H54 (cell line): ENCODE data around the gene TYMP.
"Not testable (repeated sequence)": the region's sequence is repeated elsewhere in the genome, so short reads cannot be mapped to it uniquely, and the experiment has no call there.

Source experiments
- DNase-seq: peaks from one replicate; pipeline ENCODE4 v3.0.0; 2011; ENCODE audit warnings: low spot score, mixed read lengths; ENCODE audit not compliant: insufficient read length
- FAIRE-seq: peaks from 3 replicates; lab custom pipeline; 2011; peaks lifted over from hg19 to GRCh38; lab: Jason Lieb, UNC
- POLR2A ChIP-seq: IDR thresholded peaks from 2 replicates; pipeline ENCODE4 v1.6.1; 2011; ENCODE audit warnings: low read depth, mild to moderate bottlenecking, low read length

Gene TYMP

GRCh38 chr22:50551160-50551752 lies 21.4 kb upstream of the TYMP start:
- TF ChIP-seq POLR2A = no peak
- DNase-seq (no peak), FAIRE-seq (no peak)

GRCh38 chr22:50550395-50550794 lies 20.6 kb upstream of the TYMP start:
- TF ChIP-seq POLR2A = no peak
- no peak for FAIRE-seq
- no peak for DNase-seq

- FAIRE-seq = no peak
- TF ChIP-seq POLR2A = no peak
Observed at GRCh38 chr22:50548921-50549790, 19.3 kb upstream of the TYMP start.

DNA sequence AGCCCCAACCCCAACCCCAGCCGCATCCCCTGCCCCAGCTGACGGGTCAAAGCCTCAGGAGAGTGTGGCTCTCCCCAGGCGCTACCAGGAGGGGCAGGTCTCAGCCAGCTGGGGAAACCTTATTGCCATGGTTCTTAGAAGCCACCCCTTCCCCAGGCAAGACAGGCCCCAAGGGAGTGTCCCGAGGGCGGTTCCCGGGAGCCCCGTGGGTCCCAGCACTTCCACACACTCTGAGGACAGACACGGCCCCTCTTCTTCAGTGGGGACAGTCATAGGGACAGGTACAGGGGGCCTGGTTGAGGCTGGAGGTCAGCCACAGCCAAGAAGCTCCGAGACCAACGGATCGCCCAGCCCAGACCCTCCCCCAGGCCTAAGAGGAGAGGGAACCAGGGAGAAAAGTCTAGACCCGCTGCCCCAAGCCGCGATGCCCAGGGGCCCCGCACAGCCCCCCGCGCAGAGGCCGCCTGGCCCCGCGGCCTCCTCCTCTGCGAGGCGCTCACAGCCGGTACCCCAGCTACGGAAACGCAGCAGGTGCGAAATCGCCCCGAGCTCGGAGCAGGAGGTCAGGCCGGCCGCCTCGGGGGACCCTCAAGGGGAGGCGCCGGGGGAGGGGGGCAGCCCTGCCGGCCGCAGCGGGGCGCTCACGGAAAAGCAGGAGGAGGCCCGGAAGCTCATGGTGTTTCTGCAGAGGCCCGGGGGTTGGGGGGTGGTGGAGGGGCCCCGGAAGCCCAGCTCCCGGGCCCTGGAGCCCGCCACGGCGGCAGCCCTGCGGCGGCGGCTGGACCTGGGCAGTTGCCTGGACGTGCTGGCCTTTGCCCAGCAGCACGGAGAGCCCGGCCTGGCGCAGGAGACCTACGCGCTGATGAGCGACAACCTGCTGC lies 18.5 kb upstream of the TYMP start:
- TF ChIP-seq POLR2A = no peak
- no peak for DNase-seq
- no peak for FAIRE-seq

More at GRCh38 chr22:50548921-50549790, 19.3 kb upstream of the TYMP start:
- DNase-seq = no peak

DNA sequence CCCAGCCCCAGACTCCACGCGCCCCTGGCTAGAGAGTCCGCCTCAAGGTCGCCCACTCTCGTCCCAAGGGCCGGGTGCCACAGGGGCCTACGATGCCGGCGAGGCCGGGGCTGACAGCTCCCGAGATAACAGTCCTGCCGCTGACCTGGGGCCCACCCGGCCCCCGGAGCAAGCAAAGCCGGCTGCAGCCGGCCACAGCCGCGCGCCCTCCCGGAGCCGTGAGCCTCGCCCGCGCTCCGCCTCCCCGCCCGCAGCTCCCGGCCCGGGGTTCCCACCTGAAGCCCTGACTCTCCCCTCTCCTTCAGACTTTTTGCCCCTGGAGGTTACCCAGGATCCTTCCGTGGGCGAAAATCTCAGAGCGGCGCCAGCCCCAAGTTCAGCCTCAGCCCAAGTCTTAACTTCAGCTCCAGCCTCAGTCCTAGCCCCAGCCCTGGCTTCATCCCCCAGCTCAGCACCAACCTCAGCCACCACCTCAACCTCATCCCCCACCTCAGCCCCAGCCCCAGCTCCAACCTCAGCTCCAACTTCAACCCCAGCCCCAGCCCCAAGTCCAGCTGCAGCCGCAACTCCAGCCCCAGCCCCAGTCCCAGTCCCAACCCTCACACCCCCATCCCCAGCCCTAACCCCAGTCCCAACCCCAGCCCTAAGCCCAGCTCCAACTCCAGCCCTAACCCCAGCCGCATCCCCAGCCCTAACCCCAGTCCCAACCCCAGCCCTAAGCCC lies 17.6 kb upstream of the TYMP start:
- no peak for FAIRE-seq

DNA sequence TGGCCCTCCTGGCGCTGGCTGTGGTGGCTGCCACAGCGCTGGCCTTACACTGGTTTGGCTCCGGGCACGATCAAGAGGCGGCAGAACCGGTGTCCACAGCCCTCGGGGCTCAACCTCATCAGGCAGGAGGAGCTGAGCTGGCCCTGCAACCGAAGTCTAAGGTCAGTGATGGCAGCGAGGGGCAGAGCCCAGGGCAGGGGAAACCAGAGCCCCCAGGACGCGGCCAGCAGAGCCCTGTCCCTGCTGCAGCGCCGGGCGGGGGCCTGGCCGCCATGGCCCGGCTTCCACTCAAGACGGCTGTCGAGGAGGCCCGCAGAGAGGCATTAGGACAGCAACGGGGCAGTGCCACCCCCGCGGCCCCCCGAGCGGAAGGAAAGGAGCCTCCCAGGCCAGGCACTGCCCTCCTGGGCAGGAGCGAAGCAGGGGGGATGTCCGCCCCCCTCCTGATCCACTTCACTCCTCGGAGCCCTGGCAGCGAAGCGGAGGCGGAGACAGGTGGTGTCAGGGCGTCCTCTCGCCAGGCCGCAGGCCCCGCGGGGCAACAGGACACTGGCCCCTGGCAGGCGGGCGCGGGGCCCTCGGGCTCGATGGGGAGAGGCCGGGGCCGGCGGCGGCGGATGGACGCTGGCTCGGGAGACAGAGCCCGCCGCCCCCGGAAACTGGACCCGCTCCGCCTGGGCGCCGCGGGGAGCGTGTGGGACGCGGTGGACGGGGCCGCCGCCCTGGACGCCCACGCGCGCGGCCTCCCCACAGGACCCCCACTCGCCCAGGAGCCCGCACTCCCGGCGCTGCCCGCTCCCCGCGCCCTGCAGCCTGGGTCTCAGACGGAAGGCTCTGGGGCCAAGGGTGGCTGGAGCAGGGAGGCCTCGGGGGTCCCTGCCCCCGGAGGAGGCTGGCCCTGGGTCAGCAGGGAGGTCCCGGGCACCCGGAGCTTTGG lies 16.8 kb upstream of the TYMP start:
- FAIRE-seq (no peak), DNase-seq (no peak)
- TF ChIP-seq POLR2A = no peak

More for the DNA sequence above, 17.6 kb upstream of the TYMP start:
- TF ChIP-seq POLR2A = no peak
- no peak for DNase-seq

- FAIRE-seq (no peak), DNase-seq (no peak)
- TF ChIP-seq POLR2A = no peak
Observed at GRCh38 chr22:50545522-50546325, 15.9 kb upstream of the TYMP start, which contains the start of gene KLHDC7B. Gene KLHDC7B (plus strand): TSS chr22:50545899. CDS start chr22:50546244, 345 bp downstream.

DNA sequence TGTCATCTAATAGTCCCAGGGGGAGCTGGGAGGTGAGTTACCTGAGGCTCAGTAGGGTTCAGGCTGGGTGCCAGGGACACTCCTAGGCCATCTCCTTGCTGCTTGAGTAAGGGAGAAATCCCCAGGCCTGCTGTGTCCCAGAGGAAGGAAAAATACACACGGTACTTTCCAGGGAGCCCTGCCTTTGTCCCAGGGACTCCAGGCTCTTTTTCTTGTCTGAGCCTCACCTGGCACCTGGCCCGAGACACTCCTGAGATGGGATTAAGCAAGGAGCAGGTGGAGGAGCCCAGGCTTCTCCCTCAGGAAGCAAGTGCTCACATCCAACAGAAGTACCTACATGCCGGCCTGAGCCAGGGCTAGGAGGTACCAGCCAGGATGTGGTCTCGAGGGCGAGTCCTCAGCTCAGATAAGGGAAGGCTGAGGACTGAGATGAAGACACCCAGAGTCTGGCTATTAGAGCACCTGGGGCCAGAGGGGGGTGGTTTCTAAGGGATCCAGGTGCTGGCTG lies 15.0 kb upstream of the TYMP start:
- FAIRE-seq = no peak

GRCh38 chr22:50544078-50544745 lies 14.4 kb upstream of the TYMP start:
- DNase-seq (no peak), FAIRE-seq (no peak)
- TF ChIP-seq POLR2A = no peak

More for the DNA sequence above, 15.0 kb upstream of the TYMP start:
- DNase-seq = no peak
- TF ChIP-seq POLR2A = no peak

GRCh38 chr22:50542416-50542927 lies 12.7 kb upstream of the TYMP start:
- no peak for TF ChIP-seq POLR2A
- no peak for FAIRE-seq
- DNase-seq = no peak

DNA sequence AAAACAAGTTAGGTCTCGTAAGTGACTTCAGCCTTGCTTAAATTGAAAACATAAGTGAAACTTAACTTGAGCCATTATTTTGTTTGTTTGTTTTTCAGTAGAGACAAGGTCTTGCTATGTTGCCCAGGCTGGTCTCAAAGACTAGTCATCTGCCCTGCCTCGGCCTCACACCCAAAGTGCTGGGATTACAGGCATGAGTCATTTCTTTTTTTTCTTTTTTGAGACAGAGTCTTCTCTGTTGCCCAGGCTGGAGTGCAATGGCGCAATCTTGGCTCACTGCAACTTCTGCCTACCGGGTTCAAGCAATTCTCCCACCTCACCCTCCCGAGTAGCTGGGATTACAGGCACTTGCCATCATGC lies 11.8 kb upstream of the TYMP start:
- not testable (repeated sequence) for FAIRE-seq, DNase-seq
